ENCODE results near the gene TRIP13.

TRIP13 gene

DNA sequence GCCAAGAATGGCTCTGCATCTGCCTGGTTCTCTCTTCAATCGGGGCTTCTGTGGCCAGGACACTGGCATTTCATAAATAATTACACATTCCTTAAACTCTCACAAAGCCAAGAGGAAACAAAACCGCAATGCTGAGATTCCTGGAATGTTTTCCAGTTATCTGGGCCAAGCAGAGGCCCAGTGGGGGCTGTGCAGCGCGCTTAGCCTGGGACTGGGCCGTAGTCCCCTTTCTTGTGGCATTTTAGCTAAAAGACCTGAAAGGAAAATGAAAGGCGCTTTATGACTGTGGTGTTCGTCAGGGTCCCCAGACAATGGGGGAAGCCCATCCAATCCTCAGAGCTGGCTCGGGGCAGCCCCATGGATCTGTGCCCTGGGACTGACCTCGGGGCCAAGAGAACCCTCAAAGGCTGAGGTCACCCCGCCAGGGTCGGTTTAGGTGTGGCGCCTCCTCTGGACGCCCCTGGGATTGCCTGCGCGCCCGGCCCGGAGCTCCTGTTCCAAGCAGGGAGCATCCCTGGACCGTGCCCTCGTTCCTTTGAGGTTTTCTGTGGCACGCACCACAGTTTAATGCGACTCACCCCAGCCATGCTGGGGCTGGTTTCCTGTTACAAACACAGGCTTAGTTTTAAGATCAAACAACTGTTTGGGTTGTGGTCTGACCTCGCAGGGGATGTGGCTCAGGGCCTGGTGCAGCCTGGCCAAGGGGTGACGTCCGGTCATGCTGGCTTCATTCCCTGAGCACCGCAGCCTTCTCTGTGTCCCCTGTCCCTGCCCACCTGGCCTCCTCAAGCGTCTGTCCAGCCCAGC is 64.5 kb downstream of the TRIP13 start:
- DNase-seq = peak; percentile 66

DNA sequence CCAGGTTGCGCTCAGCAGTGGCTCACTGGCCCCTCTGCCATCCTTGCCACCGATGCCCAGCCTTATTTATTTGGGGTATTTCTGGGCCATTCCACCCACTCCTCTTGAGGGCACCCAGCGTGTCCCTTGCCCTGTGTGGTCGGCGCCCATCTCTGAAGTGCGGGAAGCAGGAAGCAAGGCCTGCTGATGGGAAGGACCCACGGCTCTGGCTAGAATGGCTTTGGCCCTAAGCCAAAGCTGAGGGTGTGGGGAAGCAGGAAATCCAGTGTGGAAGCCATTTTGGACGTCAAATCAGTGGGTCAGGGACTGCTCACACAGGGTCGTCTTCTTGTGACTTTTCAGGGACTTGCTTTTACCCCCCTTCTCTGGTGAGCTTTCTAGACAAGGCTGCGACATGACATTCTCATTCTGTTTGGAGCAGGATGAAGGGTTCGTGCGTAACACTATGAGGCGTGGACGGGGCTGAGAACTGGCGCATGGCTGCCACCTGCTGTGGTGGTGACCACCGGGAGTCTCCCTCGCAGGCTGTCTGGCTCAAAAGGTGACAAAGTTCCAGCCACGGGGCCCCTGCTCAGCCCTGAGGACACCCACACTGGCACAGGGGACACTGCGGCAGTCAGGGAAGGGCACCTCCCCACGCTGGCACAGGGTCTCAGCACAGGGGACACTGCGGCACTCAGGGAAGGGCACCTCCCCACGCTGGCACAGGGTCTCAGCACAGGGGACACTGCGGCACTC is 65.2 kb downstream of the TRIP13 start:
- DNase-seq = peak; percentile 56

DNA sequence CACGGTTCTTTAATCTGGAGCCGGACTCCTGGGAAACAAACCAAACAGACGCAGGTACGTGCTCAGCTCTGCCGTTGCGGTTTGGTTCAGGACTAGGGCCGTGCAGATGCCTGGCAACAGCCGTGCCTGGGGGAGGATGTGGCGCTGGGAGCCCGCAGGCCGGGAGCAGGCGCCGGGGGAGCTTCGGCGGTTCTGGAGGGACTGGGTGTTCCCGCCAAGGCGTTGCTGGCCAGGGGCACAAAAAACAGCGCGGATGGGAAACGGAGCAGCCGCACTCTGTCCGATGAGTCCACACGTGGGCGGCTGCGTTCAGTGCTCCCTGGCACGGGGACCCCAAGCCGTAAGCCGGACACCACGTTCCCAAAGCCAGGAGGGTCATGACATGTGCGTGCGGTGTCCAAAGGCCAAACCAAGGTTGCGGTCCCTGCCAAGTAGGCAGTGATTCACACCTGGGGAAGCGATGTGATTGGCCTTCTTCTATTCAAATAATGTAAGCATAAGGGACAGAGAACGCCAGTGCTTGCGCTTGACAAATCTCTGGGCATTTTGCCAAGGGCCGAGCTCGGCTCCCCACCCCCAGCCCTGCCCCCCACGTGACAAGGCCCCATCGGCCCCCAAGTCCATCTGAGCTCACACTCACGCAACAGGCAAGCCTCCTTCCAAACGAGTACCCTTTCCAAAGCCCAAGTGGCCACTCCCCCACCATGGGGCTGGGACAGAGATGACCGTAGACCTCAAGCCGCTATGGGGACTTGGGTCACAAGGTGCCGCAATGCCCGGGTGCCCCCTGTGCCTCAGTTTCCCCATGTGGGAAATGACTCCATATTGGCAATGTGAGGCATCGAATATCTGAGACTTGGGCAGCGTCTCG is 66.3 kb downstream of the TRIP13 start:
- DNase-seq = peak; percentile 51

DNA sequence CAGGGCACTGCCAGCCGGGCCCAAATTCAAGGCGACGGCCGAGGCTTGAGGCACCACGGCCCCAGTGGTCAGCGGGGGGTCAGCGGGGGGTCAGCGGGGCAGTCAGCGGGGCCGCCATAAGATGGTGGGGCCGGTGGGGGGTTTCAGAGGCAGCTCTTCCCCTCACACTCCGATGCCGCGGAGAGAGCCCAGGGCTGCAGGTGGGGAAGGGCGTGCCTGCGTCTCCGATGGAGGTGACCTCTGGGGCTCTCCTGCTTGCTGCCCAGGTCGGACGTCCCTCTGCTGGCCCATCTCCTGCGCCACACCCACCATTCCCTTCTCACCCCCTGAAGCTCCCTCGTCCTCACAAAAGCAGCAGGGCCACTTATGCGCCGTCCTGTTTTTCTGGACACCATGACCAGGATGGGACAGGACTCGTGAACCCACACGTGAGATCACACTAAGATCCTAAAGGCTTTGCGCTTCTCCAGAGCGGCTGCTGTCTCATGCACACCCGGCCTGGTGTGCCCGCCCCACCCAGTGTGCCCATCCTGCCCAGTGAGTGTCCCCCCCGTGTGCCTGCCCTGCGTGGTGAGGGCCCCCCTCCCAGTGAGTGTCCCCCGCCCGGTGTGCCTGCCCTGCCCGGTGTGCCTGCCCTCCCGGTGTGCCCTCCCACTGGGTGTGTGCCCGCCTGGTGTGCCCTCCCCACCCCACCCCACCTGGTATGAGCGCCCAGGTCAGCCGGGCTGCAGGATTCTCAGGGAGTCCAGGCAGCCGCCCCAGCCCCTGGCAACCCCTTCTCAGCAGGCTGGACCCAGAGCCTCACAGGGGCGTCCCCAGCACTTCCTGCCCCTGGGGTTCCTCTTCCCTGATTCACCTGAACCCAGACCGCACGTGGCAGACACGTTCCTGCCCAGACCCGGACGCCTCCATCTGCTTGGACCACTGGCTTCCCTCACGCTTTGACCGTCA is 67.2 kb downstream of the TRIP13 start:
- peak; percentile 59 for DNase-seq

DNA sequence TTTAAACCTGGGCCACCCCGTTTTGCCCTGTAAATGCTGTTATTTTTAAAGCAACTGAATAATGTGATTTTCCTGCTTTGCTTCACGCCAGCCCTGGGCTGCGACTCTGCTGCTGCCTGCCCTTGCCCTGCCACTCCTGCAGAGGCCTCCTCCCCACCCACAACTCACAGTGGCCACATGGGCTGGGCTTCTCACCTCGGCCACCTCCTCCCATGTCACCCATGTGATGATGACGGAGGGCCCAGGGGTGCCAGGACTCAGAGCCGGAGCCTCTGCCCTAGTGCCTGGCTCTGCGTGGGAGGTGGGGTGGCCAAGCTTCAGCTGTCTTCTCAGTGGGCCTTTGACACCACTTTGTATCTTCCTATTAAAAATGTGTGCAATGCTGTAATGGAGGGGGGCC is 67.9 kb downstream of the TRIP13 start:
- no peak for DNase-seq

DNA sequence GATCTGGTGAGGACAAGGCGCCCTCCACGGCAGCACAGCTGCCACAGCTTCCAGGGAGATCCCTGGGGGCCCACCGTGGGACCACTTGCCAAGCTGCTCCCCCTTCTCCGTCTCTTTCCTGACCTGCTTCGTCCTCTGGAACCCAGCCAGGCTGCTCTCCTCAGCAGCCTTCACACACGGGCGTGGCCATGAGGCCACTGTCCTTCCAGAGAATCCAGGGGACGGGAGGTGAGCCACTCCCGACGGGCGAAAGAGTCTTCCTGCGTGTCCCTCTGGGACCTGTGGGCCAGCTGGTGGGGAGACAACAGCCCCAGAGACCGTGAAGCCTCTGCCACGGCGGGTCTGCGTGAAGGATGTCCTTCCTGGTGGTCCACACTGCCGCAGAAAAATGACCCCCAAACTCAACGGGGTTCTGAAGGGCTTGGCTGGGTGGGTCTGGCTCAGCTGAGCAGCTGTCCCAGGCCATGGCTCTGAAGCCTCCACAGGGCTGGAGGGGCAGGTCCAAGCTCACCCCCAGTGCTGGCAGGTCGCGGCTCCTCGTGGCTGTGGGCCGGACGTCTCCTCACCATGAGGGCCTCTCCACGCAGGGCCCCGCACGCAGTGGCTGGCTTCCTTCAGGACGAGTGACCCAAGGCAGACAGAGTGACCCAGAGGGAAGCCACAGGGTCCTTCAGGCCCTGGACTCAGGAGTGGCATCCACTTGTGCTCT is 68.5 kb downstream of the TRIP13 start:
- peak; percentile 59 for DNase-seq

DNA sequence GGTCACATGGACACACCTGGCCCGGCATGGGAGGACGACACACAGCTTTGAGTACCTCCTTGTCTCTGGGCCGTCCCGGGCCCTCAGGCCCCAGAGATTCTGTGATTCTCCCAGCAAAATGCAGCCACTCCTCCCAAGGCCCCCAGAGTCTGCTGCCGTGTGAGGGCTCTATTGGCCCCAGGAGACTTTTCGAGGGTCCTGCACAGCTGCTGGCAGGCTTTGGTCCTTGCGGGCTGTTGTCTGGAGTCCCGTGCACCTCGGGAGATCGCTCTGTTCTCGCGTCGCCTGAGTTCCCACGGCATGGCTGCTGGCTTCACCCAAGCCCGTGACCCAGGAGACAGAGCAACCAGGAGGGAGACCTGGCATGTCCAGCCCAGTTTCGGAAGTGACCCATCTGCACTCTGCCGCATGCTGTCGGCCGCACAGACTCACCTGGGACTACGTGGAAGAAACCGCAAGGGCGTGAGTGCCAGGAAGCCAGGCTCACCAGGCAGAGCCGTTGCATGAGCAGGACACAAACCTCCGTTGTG is 69.1 kb downstream of the TRIP13 start:
- DNase-seq = no peak

DNA sequence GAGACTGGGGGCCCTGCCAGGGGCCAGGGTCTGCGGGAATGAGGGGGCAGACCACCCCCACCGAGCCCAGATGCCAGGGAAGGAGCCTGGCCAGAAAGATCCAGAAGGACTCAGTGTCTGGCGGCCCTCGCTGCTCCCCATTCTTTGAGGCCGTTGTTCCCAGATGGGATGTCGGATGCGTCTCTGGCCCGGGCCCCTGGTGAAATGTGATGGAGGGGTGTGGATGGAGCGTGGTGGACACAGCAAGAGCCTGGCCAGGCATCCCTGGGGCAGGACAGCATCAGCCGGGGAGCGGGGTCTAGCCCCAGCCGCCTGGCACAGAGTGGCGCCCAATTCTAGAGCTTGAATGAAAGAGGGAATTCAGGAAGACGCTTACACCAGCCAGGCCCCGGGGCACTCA is 69.7 kb downstream of the TRIP13 start:
- DNase-seq = peak; percentile 56

DNA sequence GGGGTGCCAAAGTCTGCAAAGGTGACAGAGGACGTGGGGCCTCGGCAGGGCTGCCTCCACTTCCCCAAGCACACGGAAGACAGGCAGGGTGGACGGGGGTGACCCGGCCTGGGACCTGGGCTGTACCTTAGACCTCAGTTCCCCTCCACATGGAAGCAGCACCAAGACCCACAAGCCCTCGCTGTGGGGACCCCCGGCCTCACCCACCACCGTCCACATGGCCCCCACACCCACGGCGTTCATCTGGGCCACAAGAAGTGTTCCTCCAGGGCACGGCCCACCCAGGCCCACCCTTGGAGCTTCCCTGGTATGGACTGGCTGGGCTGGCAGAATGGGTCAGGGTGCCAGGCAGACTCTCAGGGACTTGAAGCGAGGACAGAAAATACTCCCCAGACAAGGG is 70.1 kb downstream of the TRIP13 start:
- DNase-seq = peak; percentile 53

DNA sequence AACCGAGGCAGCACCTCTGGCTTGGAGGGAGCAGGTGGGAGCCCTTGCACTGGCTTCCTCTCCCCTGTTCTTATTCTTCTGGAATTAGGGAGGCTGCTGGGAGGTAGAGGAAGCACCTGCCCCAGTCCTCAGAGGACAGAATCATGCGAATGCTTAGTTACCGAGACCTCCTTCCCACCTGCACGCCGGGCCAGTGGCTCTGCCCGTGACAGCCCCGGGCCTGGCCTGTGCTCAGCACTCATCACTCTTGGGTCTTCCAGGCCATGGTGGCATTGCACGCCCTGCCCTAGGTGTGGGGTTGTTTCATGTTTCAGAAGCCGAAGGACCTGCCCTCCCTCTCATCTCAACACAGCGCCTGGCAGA is 70.6 kb downstream of the TRIP13 start:
- no peak for DNase-seq

DNA sequence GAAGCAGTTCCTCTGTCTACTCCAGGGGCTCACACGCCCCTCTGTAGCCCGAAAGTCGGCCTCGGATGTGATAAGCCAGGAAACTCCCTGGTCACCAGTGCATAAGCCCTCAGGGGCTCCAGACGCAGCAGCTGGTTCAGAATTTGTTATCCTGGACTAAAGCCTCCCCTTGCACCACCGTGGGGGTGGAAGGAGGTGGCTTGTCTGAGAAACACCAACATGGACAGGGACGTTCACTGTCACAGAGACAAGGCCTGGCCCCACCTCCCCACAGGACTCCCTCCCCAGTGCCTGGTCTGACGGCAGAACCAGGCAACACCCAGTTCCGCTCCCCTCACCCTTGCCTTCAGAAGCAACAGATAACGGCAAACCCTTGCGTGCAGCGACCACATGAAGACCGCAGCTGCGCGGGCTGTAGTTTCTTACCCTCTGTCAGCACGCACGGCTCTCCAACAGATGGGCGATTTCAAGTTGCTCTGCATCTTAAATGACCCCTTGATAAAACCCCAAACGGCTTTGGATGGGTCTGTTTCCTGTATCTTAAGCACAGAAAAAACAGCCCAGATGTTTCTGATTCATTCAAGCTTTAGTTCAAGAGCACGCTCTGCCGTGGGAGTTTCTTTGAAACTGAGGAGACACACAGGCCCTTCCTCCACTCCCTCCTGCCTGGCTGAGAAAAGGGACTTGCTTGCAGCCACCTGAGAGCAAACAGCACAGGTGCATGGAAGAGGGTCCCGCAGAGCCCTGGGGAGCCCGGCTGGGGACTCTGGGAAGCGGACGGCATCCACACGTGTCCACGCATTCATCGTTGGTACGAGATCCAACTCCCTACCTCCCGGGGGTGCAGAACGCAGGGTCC is 71.2 kb downstream of the TRIP13 start:
- DNase-seq = peak; percentile 72

DNA sequence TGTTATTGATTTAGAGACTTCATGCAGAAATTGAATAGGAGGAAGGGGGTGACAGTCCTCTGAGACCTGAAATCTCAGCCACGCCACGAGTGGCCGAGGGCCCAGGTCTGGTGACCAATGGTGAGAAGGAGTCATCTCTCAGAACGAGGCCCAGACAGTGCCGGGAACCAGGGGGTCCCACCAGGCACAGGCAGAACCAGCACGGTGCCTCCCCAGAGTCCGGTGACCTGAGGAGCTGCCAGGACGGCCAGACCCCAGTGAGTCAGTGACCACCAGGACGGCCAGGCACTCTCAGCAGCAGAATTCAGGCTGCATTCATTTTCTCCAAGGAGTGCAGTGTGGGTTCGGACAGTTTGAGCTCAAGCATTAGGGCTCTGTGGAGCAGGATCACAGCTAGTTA is 72.1 kb downstream of the TRIP13 start:
- no peak for DNase-seq

DNA sequence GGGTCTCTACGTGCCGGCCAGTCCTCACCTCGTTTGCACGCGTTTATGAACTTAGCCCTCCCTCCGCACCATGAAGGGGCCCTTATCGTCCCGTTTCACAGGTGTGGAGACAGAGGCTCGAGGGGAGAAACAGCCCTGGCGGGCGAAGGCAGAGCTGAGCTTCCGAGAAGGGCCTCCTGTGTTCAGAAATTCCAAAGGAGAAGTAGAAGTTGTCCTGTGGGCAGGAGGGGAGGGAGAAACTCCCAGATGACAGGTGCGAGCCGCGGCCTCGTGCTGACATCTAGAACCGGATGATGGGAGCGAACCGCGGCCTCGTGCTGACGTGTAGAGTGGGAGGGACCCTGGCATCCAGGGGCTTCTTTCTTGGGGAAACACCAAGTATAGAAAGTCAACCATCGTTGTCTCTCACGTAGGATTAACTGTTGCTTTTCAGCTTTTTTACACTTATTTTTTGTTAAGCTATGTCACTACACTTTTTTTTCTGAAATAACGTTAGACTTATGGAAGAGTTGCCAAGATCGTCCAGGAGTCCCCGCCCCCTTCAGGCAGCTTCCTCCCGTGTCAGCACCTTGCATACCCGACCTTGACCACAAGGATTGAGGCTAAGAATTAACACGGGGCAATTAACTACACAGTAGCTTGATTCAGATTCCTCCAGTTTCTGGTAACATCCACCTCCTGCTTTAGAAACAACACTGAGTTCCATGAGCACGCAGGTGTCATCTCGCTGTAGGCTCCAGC is 73.1 kb downstream of the TRIP13 start:
- DNase-seq = no peak

DNA sequence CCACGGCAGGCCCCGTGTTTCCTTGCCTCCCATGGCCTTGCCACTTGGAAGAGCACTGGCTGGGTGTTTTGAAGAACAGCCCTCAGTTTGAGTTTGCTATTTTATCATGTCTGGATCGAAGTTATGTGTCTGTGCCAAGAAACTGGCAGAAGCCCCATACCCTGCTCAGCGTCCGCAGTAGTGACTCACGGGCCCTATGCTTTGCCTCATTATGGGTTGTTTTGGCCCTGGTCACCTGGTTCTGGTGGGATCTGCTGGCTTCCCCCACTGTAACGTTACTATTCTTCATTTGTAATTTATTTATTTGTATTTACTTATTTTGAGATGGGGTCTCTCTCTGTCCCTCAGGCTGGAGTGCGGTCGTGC is 73.6 kb downstream of the TRIP13 start:
- DNase-seq = no peak

DNA sequence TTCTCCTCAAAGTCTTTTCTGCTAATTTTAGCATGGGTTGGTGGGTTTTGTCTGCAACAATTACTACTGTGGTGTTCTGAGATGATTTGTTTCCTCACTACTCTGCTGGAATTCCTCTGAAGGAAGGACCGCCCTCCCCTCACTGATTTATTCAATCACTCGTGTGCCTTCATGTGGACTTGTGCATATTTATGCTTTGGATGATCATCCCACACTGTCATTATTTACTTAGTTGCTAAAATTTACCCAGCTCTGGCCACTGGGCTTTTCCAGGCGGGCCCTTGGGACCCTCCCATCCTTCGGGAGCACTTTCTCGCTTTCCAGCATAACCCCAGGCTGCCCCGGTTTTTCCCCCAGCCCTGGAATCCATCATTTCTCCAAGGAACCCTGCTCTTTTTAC is 74.3 kb downstream of the TRIP13 start:
- no peak for DNase-seq
